ENCODE data around the gene KIAA0319L. TPM values are rescaled to one million over a fixed set of nuclear protein-coding genes. Genes with fewer than 3 reads are reported as not detected.

KIAA0319L gene
- total RNA-seq, 2 experiments from 2014 or later, result 25.3 to 44.9 TPM

DNA sequence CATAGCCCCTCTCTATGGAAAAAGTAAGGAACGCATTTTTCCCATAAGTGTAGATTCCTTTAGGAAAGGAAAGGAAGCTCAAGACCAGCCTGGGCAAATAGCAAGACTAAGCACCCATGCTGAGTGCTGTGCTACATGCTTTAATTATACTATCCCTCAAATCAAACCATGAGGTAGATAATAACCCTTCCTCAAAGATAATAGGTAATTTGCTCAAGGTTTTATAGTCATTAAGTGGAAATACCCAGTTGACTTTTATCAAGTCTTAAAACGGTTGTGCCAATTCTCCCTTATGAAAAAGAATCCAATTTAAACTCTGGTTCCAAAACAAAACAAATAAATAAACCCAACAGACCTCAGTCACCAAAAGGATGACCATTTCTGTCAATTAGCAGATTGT, 3.4 kb downstream of the KIAA0319L start:
- intact Hi-C loops (cut with micrococcal nuclease; ENCODE audit: unreplicated experiment), result no loop called here
- H3K9me2 ChIP-seq (ENCODE audit: insufficient read depth, low read length), result no peaks in the 10 kb centered on the region
- no peak overlapping the region for H3K27ac ChIP-seq (ENCODE audit: low read depth, low read length, poor library complexity, severe bottlenecking)
- no peaks in the 10 kb centered on the region for H3K9me3 ChIP-seq (ENCODE audit: low read length)
- no peaks in the 10 kb centered on the region for H4K20me1 ChIP-seq (ENCODE audit: insufficient read depth, low read length)
- peaks cover 11% of the 10 kb centered on the region; the same call in 1 of the 2 replicates for H3K79me2 ChIP-seq (ENCODE audit: insufficient read depth, low read depth, low read length)
- CTCF ChIA-PET (ENCODE audit: unreplicated experiment), result interaction anchor here (0.6 kb wide), 1 partner anchor 103 kb away, joined by 3 read pairs; no protein-coding TSS in a partner anchor
- H3K4me1 ChIP-seq (ENCODE audit: insufficient read depth, low read length, poor library complexity, severe bottlenecking), result peaks cover 25% of the 10 kb centered on the region
- H3K4me2 ChIP-seq (ENCODE audit: low read length), result no peak overlapping the region
- BruUV-seq (replicated peaks), result no TSS peak
- TF ChIP-seq EZH2phosphoT487 (IDR thresholded peaks at IDR 0.05; ENCODE audit: borderline replicate concordance, low read depth, low read length), result no peak
- TF ChIP-seq, protein P1, sequence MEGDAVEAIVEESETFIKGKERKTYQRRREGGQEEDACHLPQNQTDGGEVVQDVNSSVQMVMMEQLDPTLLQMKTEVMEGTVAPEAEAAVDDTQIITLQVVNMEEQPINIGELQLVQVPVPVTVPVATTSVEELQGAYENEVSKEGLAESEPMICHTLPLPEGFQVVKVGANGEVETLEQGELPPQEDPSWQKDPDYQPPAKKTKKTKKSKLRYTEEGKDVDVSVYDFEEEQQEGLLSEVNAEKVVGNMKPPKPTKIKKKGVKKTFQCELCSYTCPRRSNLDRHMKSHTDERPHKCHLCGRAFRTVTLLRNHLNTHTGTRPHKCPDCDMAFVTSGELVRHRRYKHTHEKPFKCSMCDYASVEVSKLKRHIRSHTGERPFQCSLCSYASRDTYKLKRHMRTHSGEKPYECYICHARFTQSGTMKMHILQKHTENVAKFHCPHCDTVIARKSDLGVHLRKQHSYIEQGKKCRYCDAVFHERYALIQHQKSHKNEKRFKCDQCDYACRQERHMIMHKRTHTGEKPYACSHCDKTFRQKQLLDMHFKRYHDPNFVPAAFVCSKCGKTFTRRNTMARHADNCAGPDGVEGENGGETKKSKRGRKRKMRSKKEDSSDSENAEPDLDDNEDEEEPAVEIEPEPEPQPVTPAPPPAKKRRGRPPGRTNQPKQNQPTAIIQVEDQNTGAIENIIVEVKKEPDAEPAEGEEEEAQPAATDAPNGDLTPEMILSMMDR (conservative IDR thresholded peaks at IDR 0.05; ENCODE audit: low read length), result no peak
- DNase-seq (ENCODE audit: low spot score), result no peak
- H3K36me3 ChIP-seq (ENCODE audit: insufficient read depth, low read length), result peaks cover 45% of the 10 kb centered on the region
- no peak overlapping the region for H3K4me3 ChIP-seq (ENCODE audit: low read depth, low read length, poor library complexity, severe bottlenecking)
- POLR2A ChIA-PET, result no interaction called here
- H2AFZ ChIP-seq (ENCODE audit: low read length), result no peak overlapping the region

- Histone ChIP-seq H3K9me2 (ENCODE audit: insufficient read depth, low read length) (no peaks in the 10 kb centered on the region), H2AFZ (ENCODE audit: low read length) (no peak overlapping the region), H3K9me3 (ENCODE audit: low read length) (no peaks in the 10 kb centered on the region), H3K4me2 (ENCODE audit: low read length) (no peak overlapping the region), H3K79me2 (ENCODE audit: insufficient read depth, low read depth, low read length) (no peaks in the 10 kb centered on the region), H3K4me1 (ENCODE audit: insufficient read depth, low read length, poor library complexity, severe bottlenecking) (no peaks in the 10 kb centered on the region), H3K4me3 (ENCODE audit: low read depth, low read length, poor library complexity, severe bottlenecking) (no peak overlapping the region), H3K27ac (ENCODE audit: low read depth, low read length, poor library complexity, severe bottlenecking) (no peak overlapping the region), H4K20me1 (ENCODE audit: insufficient read depth, low read length) (no peaks in the 10 kb centered on the region), H3K36me3 (ENCODE audit: insufficient read depth, low read length) (peaks cover 68% of the 10 kb centered on the region)
- TF ChIP-seq, protein P1 (conservative IDR thresholded peaks at IDR 0.05; ENCODE audit: low read length), result no peak
- TF ChIP-seq EZH2phosphoT487 (IDR thresholded peaks at IDR 0.05; ENCODE audit: borderline replicate concordance, low read depth, low read length), result no peak
- POLR2A ChIA-PET, result no interaction called here
- DNase-seq (ENCODE audit: low spot score), result no peak
- BruUV-seq (replicated peaks), result no TSS peak
- CTCF ChIA-PET (ENCODE audit: unreplicated experiment), result no interaction called here
- intact Hi-C loops (cut with micrococcal nuclease; ENCODE audit: unreplicated experiment), result no loop called here
These were observed 10.6 kb downstream of the KIAA0319L start for GRCh38 chr1:35546614-35547013.

- H4K20me1 ChIP-seq (ENCODE audit: insufficient read depth, low read length), result no peaks in the 10 kb centered on the region
- no peaks in the 10 kb centered on the region for H3K9me2 ChIP-seq (ENCODE audit: insufficient read depth, low read length)
- H2AFZ ChIP-seq (ENCODE audit: low read length), result no peak overlapping the region
- no peaks in the 10 kb centered on the region for H3K79me2 ChIP-seq (ENCODE audit: insufficient read depth, low read depth, low read length)
- no peaks in the 10 kb centered on the region for H3K9me3 ChIP-seq (ENCODE audit: low read length)
- BruUV-seq (replicated peaks), result no TSS peak
- TF ChIP-seq, protein P1 (conservative IDR thresholded peaks at IDR 0.05; ENCODE audit: low read length), result peak; percentile 75
- no peak for TF ChIP-seq EZH2phosphoT487 (IDR thresholded peaks at IDR 0.05; ENCODE audit: borderline replicate concordance, low read depth, low read length)
- DNase-seq (ENCODE audit: low spot score), result peak; percentile 64
- ChIA-PET POLR2A (interaction anchor here (0.6 to 1.4 kb wide), 2 partner anchors 26 to 94 kb away, joined by 3 read pairs; no protein-coding TSS in a partner anchor), CTCF (ENCODE audit: unreplicated experiment) (no interaction called here)
- H3K4me2 ChIP-seq (ENCODE audit: low read length), result no peak overlapping the region
- H3K27ac ChIP-seq (ENCODE audit: low read depth, low read length, poor library complexity, severe bottlenecking), result no peak overlapping the region
- intact Hi-C loops (cut with micrococcal nuclease; ENCODE audit: unreplicated experiment), result loop anchor here (1.0 kb wide), 1 partner anchor 94 kb away; no protein-coding TSS in a partner anchor
- H3K4me3 ChIP-seq (ENCODE audit: low read depth, low read length, poor library complexity, severe bottlenecking), result no peak overlapping the region
- H3K36me3 ChIP-seq (ENCODE audit: insufficient read depth, low read length), result peaks cover 67% of the 10 kb centered on the region
- H3K4me1 ChIP-seq (ENCODE audit: insufficient read depth, low read length, poor library complexity, severe bottlenecking), result peaks cover 2% of the 10 kb centered on the region
These were observed 12.2 kb downstream of the KIAA0319L start for GRCh38 chr1:35544976-35545375.

Measured in OCI-LY7 (cell line).